Measurements from ENCODE around the gene FOXS1.

DNA sequence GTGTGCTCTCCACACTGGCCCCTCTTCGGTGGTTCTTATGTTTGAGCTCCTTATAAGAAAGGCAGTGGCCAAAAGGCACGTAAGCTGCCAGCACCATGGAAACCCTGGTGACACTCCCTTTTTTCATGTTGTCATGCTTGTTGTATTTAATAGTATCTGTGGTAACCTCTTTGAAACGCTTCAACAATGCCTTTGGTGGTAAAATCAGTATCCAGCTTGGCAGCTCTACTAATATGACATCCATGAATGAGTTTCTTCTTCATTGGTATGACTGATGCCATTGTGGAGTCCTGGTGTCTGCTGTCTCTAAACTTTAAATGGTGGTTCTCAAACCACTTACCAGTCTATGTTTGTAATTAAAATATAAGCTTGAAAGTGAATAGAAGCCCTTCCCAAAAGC, 36.9 kb downstream of the FOXS1 start:
- TF ChIP-seq TARDBP (IDR thresholded peaks at IDR 0.05): no peak
- TF ChIP-seq NFRKB (IDR thresholded peaks at IDR 0.05): no peak
- no peak for TF ChIP-seq BHLHE40 (IDR thresholded peaks at IDR 0.05; ENCODE audit: borderline replicate concordance)
- no peak for TF ChIP-seq L3MBTL2 (conservative IDR thresholded peaks at IDR 0.05)
- no peak for TF ChIP-seq ARNT (IDR thresholded peaks at IDR 0.05)

Measured in HEK293T (cell line).